HEK293 (cell line): ENCODE measurements around the gene RBM26.

Experiments
- CTCF ChIA-PET: fragments of 350-600 bp; formaldehyde crosslinking; extraction: SDS; loops from one replicate; lab custom pipeline; 2021; ENCODE audit warnings: antibody characterized with exemption; lab: Yijun Ruan, JAX
- POLR2A ChIA-PET: fragments of 300-600 bp; formaldehyde crosslinking; extraction: SDS; loops from one replicate; lab custom pipeline; 2020; ENCODE audit warnings: antibody characterized with exemption, inconsistent platforms; lab: Yijun Ruan, JAX
- H3K27ac ChIP-seq: fragments of 200-500 bp; sonication (Bioruptor generic); 2 replicates; pipeline ENCODE4 v1.5.1; 2014; ENCODE audit warnings: low read depth, low read length, control low read depth, inconsistent platforms; ENCODE audit errors: extremely low read depth
- H3K36me3 ChIP-seq, 2 experiments: fragments of 200-500 bp in 1 of 2; sonication (Bioruptor generic) in 1 of 2; 1 replicate in 1 of 2; 2 replicates in 1 of 2; pipeline ENCODE4 v1.5.1; 2014 to 2017; ENCODE audit warnings: inconsistent platforms in 2 of 2, low read length in 2 of 2; ENCODE audit not compliant: control insufficient read depth in 2 of 2, insufficient read depth in 1 of 2
- H3K4me1 ChIP-seq: fragments of 200-500 bp; sonication (Bioruptor generic); 2 replicates; pipeline ENCODE4 v1.5.1; 2014; ENCODE audit warnings: mild to moderate bottlenecking, low read length, inconsistent platforms; ENCODE audit not compliant: control insufficient read depth, insufficient read depth
- H3K4me3 ChIP-seq: 2 replicates; pipeline ENCODE4 v1.5.1; 2011; ENCODE audit warnings: low read depth, mild to moderate bottlenecking, control low read depth, low read length, moderate library complexity
- H3K9me3 ChIP-seq: fragments of 200-500 bp; sonication (Bioruptor generic); 2 replicates; pipeline ENCODE4 v1.5.1; 2014; ENCODE audit warnings: low read depth, low read length, inconsistent platforms; ENCODE audit not compliant: control insufficient read depth, insufficient read depth
- KLF1 ChIP-seq: fragments of 450-650 bp; formaldehyde crosslinking; IDR thresholded peaks from 2 replicates; pipeline ENCODE4 v1.5.1; 2016; ENCODE audit warnings: missing biosample characterization, missing genetic modification characterization
- KLF9 ChIP-seq: fragments of 450-650 bp; formaldehyde crosslinking; IDR thresholded peaks from 2 replicates; pipeline ENCODE4 v1.5.1; 2016; ENCODE audit warnings: missing biosample characterization, missing genetic modification characterization, low read depth
- RBAK ChIP-seq: fragments of 450-650 bp; formaldehyde crosslinking; IDR thresholded peaks from 2 replicates; pipeline ENCODE4 v1.5.1; 2016; ENCODE audit warnings: missing biosample characterization, missing genetic modification characterization
- SETDB1 ChIP-seq: IDR thresholded peaks from one replicate; pipeline ENCODE4 v1.6.1; 2017; ENCODE audit warnings: mild to moderate bottlenecking, low read length, moderate library complexity, mixed read lengths; ENCODE audit not compliant: insufficient read length
- SP3 ChIP-seq: fragments of 450-650 bp; formaldehyde crosslinking; IDR thresholded peaks from 2 replicates; pipeline ENCODE4 v1.5.1; 2016; ENCODE audit warnings: missing biosample characterization, missing genetic modification characterization
- ZFP37 ChIP-seq: fragments of 450-650 bp; formaldehyde crosslinking; IDR thresholded peaks from 2 replicates; pipeline ENCODE4 v1.5.1; 2016; ENCODE audit warnings: missing biosample characterization, missing genetic modification characterization
- ZNF121 ChIP-seq: fragments of 450-650 bp; formaldehyde crosslinking; IDR thresholded peaks from 2 replicates; pipeline ENCODE4 v1.5.1; 2016; ENCODE audit warnings: missing biosample characterization, missing genetic modification characterization
- ZNF140 ChIP-seq: fragments of 450-650 bp; formaldehyde crosslinking; IDR thresholded peaks from 2 replicates; pipeline ENCODE4 v1.5.1; 2016; ENCODE audit warnings: missing biosample characterization, missing genetic modification characterization
- ZNF157 ChIP-seq: fragments of 450-650 bp; formaldehyde crosslinking; IDR thresholded peaks from 2 replicates; pipeline ENCODE4 v1.5.1; 2016; ENCODE audit warnings: missing biosample characterization, missing genetic modification characterization
- ZNF223 ChIP-seq: fragments of 450-650 bp; formaldehyde crosslinking; IDR thresholded peaks from 2 replicates; pipeline ENCODE4 v1.5.1; 2016; ENCODE audit warnings: missing biosample characterization, missing genetic modification characterization
- ZNF366 ChIP-seq: fragments of 450-650 bp; formaldehyde crosslinking; conservative IDR thresholded peaks from 2 replicates; pipeline ENCODE4 v1.5.1; 2016; ENCODE audit warnings: missing biosample characterization, missing genetic modification characterization
- ZNF416 ChIP-seq: fragments of 450-650 bp; formaldehyde crosslinking; IDR thresholded peaks from 2 replicates; pipeline ENCODE4 v1.5.1; 2016; ENCODE audit warnings: missing biosample characterization, missing genetic modification characterization
- ZNF558 ChIP-seq: fragments of 450-650 bp; formaldehyde crosslinking; IDR thresholded peaks from 2 replicates; pipeline ENCODE4 v1.5.1; 2016; ENCODE audit warnings: missing biosample characterization, missing genetic modification characterization
- ZNF623 ChIP-seq: fragments of 450-650 bp; formaldehyde crosslinking; IDR thresholded peaks from 2 replicates; pipeline ENCODE4 v1.5.1; 2016; ENCODE audit warnings: missing biosample characterization, missing genetic modification characterization
- ZNF629 ChIP-seq: fragments of 450-650 bp; formaldehyde crosslinking; IDR thresholded peaks from 2 replicates; pipeline ENCODE4 v1.5.1; 2017; ENCODE audit warnings: missing biosample characterization, missing genetic modification characterization
- ZNF658 ChIP-seq: fragments of 450-650 bp; formaldehyde crosslinking; IDR thresholded peaks from 2 replicates; pipeline ENCODE4; 2016; ENCODE audit warnings: missing biosample characterization, missing genetic modification characterization
- ZNF837 ChIP-seq: fragments of 450-650 bp; formaldehyde crosslinking; IDR thresholded peaks from 2 replicates; pipeline ENCODE4 v1.5.1; 2016; ENCODE audit warnings: missing biosample characterization, missing genetic modification characterization
- ZSCAN30 ChIP-seq: fragments of 450-650 bp; IDR thresholded peaks from 2 replicates; pipeline ENCODE4 v1.5.1; 2018; ENCODE audit warnings: missing biosample characterization, mild to moderate bottlenecking, missing genetic modification characterization, moderate library complexity
- ZXDB ChIP-seq: fragments of 450-650 bp; formaldehyde crosslinking; IDR thresholded peaks from 2 replicates; pipeline ENCODE4 v1.5.1; 2016; ENCODE audit warnings: missing biosample characterization, missing genetic modification characterization
- TF ChIP-seq, protein P1 (sequence below): fragments of 450-650 bp; formaldehyde crosslinking; IDR thresholded peaks from 2 replicates; pipeline ENCODE4 v1.5.1; 2016; ENCODE audit warnings: missing biosample characterization, missing genetic modification characterization
- TF ChIP-seq, protein P2 (sequence below): fragments of 450-650 bp; formaldehyde crosslinking; IDR thresholded peaks from 2 replicates; pipeline ENCODE4 v1.5.1; 2016; ENCODE audit warnings: missing biosample characterization, missing genetic modification characterization

Gene RBM26

GRCh38 chr13:79290595-79291244, 115.3 kb downstream of the RBM26 start:
- CTCF ChIA-PET: no interaction called here
- H3K27ac ChIP-seq: no peak overlapping the region
- no peak overlapping the region for H3K4me3 ChIP-seq
- no peaks in the 10 kb centered on the region for H3K36me3 ChIP-seq
- H3K4me1 ChIP-seq: no peaks in the 10 kb centered on the region
- H3K9me3 ChIP-seq: no peaks in the 10 kb centered on the region
- POLR2A ChIA-PET: no interaction called here
- TF ChIP-seq SETDB1 (peak; percentile 34), ZNF623 (tag by site-specific recombination) (no peak), ZNF366 (peak; percentile 51; the same call in 1 of the 2 replicates)
- TF ChIP-seq, all 188 proteins: peak for 2

DNA sequence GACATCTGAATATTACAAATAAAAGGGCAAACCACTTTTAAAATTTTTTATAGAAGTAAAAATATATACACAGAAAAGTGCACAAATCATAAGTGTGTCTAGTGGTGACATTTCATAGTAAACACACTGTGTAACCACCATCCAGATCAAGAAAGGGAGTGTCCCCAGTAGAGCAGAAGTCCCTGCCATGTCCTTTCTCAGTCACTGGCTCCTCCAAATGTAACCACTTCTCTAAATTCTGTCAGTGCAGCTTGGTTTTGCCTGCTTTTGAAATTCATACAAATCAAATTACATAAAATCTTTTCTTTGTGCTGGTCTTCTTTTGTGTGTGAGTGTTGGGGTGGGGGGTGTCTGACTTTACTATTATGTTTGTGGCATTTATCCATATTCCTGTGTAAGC, 116.5 kb downstream of the RBM26 start:
- Histone ChIP-seq H3K4me3 (no peak overlapping the region), H3K36me3 (no peaks in the 10 kb centered on the region), H3K9me3 (no peaks in the 10 kb centered on the region), H3K27ac (no peak overlapping the region), H3K4me1 (no peaks in the 10 kb centered on the region)
- ChIA-PET POLR2A (no interaction called here), CTCF (no interaction called here)
- TF ChIP-seq ZFP37 (tag by site-specific recombination) (no peak), ZNF121 (no peak), ZNF658 (tag by site-specific recombination) (no peak), ZNF223 (tag by site-specific recombination) (no peak), ZNF140 (tag by site-specific recombination) (no peak), ZNF157 (tag by site-specific recombination) (no peak), ZNF629 (tag by site-specific recombination) (no peak), ZNF837 (no peak), KLF9 (tag by site-specific recombination) (no peak), ZNF558 (tag by site-specific recombination) (no peak), KLF1 (tag by site-specific recombination) (no peak)
- TF ChIP-seq, protein P1, sequence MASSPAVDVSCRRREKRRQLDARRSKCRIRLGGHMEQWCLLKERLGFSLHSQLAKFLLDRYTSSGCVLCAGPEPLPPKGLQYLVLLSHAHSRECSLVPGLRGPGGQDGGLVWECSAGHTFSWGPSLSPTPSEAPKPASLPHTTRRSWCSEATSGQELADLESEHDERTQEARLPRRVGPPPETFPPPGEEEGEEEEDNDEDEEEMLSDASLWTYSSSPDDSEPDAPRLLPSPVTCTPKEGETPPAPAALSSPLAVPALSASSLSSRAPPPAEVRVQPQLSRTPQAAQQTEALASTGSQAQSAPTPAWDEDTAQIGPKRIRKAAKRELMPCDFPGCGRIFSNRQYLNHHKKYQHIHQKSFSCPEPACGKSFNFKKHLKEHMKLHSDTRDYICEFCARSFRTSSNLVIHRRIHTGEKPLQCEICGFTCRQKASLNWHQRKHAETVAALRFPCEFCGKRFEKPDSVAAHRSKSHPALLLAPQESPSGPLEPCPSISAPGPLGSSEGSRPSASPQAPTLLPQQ (tag by site-specific recombination): no peak

- POLR2A ChIA-PET: no interaction called here
- TF ChIP-seq ZXDB (tag by site-specific recombination): no peak
- TF ChIP-seq, all 188 proteins: peak for 0
- Histone ChIP-seq H3K27ac (no peak overlapping the region), H3K9me3 (no peaks in the 10 kb centered on the region), H3K4me3 (no peak overlapping the region), H3K36me3 (no peaks in the 10 kb centered on the region), H3K4me1 (no peaks in the 10 kb centered on the region)
- CTCF ChIA-PET: interaction anchor here (0.6 kb wide), 2 partner anchors 41 to 104 kb away, joined by 3 read pairs; no protein-coding TSS in a partner anchor
Measured at GRCh38 chr13:79287939-79288795, 117.9 kb downstream of the RBM26 start.

- CTCF ChIA-PET: no interaction called here
- H3K4me1 ChIP-seq: no peaks in the 10 kb centered on the region
- TF ChIP-seq ZSCAN30 (tag by site-specific recombination): no peak
- no peak for TF ChIP-seq RBAK (tag by site-specific recombination)
- no peak for TF ChIP-seq ZNF416 (tag by site-specific recombination)
- TF ChIP-seq, protein P2, sequence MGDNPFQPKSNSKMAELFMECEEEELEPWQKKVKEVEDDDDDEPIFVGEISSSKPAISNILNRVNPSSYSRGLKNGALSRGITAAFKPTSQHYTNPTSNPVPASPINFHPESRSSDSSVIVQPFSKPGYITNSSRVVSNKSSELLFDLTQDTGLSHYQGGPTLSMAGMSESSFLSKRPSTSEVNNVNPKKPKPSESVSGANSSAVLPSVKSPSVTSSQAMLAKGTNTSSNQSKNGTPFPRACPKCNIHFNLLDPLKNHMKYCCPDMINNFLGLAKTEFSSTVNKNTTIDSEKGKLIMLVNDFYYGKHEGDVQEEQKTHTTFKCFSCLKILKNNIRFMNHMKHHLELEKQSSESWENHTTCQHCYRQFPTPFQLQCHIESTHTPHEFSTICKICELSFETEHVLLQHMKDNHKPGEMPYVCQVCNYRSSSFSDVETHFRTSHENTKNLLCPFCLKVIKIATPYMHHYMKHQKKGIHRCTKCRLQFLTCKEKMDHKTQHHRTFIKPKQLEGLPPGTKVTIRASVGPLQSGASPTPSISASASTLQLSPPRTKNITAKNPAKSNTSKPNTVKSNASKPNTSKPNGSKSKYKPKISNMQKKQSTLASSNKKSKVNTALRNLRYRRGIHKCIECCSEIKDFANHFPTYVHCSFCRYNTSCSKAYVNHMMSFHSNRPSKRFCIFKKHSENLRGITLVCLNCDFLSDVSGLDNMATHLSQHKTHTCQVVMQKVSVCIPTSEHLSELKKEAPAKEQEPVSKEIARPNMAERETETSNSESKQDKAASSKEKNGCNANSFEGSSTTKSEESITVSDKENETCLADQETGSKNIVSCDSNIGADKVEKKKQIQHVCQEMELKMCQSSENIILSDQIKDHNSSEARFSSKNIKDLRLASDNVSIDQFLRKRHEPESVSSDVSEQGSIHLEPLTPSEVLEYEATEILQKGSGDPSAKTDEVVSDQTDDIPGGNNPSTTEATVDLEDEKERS: no peak
- no peak for TF ChIP-seq SP3 (tag by site-specific recombination)
Measured at GRCh38 chr13:79285159-79285558, 120.9 kb downstream of the RBM26 start.

More at GRCh38 chr13:79285159-79285558, 120.9 kb downstream of the RBM26 start:
- Histone ChIP-seq H3K4me3 (no peak overlapping the region), H3K27ac (no peak overlapping the region), H3K9me3 (no peaks in the 10 kb centered on the region), H3K36me3 (no peaks in the 10 kb centered on the region)
- POLR2A ChIA-PET: no interaction called here
